ENCODE data around the gene TFB1M.

DNA sequence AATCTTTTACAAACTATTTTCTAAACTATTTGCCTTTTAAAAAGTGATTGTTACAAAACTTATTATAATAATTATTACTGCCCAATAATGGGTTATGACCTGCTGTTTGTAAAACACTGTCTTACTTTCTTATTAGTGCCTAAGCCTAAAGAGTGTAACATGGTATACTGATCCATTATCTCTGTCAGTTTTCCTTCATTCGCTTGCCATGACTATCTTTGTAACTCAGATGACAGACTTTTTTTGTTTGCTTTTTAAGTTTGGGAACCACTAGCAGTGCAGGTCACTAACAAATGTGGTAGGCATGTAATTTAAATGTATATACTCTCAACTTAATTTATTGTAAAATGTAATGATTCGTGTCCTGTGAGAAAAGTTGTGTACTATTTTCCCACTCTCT is 9.9 kb upstream of the TFB1M start:
- TF ChIP-seq, protein P1, sequence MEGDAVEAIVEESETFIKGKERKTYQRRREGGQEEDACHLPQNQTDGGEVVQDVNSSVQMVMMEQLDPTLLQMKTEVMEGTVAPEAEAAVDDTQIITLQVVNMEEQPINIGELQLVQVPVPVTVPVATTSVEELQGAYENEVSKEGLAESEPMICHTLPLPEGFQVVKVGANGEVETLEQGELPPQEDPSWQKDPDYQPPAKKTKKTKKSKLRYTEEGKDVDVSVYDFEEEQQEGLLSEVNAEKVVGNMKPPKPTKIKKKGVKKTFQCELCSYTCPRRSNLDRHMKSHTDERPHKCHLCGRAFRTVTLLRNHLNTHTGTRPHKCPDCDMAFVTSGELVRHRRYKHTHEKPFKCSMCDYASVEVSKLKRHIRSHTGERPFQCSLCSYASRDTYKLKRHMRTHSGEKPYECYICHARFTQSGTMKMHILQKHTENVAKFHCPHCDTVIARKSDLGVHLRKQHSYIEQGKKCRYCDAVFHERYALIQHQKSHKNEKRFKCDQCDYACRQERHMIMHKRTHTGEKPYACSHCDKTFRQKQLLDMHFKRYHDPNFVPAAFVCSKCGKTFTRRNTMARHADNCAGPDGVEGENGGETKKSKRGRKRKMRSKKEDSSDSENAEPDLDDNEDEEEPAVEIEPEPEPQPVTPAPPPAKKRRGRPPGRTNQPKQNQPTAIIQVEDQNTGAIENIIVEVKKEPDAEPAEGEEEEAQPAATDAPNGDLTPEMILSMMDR (IDR thresholded peaks at IDR 0.05) = no peak
- TF ChIP-seq POLR2AphosphoS5 (IDR thresholded peaks at IDR 0.05) (no peak), EP300 (IDR thresholded peaks at IDR 0.05) (no peak), POLR2A (IDR thresholded peaks at IDR 0.05) (no peak)

All from suprapubic skin (tissue), 4 donors.